HG02970 (cell line): ENCODE results near the gene TSACC.

ENCODE experiments used
- ATAC-seq: cut with Tn5 transposase; IDR thresholded peaks from one replicate; pipeline ENCODE4 v1.9.1; 2021; ENCODE audit warnings: mild to moderate bottlenecking, moderate library complexity, moderate number of reproducible peaks; ENCODE audit not compliant: unreplicated experiment, low FRiP score

Gene TSACC

GRCh38 chr1:156372265-156372586 is 33.9 kb downstream of the TSACC start:
- ATAC-seq: no peak

GRCh38 chr1:156372876-156373275 is 34.5 kb downstream of the TSACC start:
- ATAC-seq: no peak

GRCh38 chr1:156373546-156373945 is 35.2 kb downstream of the TSACC start:
- ATAC-seq: no peak

- ATAC-seq: no peak
Observed at GRCh38 chr1:156376146-156376545, 37.8 kb downstream of the TSACC start.

- ATAC-seq: no peak
Observed at GRCh38 chr1:156376958-156377919, 38.9 kb downstream of the TSACC start.

- no peak for ATAC-seq
Observed at GRCh38 chr1:156378557-156378956, 40.2 kb downstream of the TSACC start.

GRCh38 chr1:156379420-156380165 is 41.3 kb downstream of the TSACC start:
- no peak for ATAC-seq

- no peak for ATAC-seq
Observed at GRCh38 chr1:156382561-156382960, 44.2 kb downstream of the TSACC start.

- ATAC-seq: peak; percentile 49
Observed at GRCh38 chr1:156383023-156383422, 44.7 kb downstream of the TSACC start.

GRCh38 chr1:156384007-156384406 is 45.7 kb downstream of the TSACC start:
- no peak for ATAC-seq

GRCh38 chr1:156384658-156385057 is 46.3 kb downstream of the TSACC start:
- ATAC-seq: no peak

GRCh38 chr1:156385534-156386031 is 47.3 kb downstream of the TSACC start:
- no peak for ATAC-seq

GRCh38 chr1:156386134-156386901 is 48.0 kb downstream of the TSACC start:
- no peak for ATAC-seq

GRCh38 chr1:156386949-156387869 is 48.9 kb downstream of the TSACC start:
- ATAC-seq: no peak

- ATAC-seq: no peak
Observed at GRCh38 chr1:156387870-156388173, 49.5 kb downstream of the TSACC start.

- no peak for ATAC-seq
Observed at GRCh38 chr1:156388174-156389137, 50.1 kb downstream of the TSACC start.

- ATAC-seq: no peak
Observed at GRCh38 chr1:156389311-156389710, 51.0 kb downstream of the TSACC start.

- no peak for ATAC-seq
Observed at GRCh38 chr1:156390469-156391365, 52.4 kb downstream of the TSACC start.
